Activated CD8-positive, alpha-beta memory T cell treated with anti-CD3 and anti-CD28 coated beads, Interleukin-2, amount 10 ng/mL, durations not matched to agents 7 days and 5 days (primary cell): ENCODE measurements around the gene SSBP3. TPM values are rescaled to one million over a fixed set of nuclear protein-coding genes. Genes with fewer than 3 reads are reported as not detected.

Experiments used
- ATAC-seq: fragments of 150-1000 bp; cut with Tn5 transposase; one replicate; pipeline ENCODE4 v1.10.0; 2021; ENCODE audit warnings: moderate library complexity
- CTCF ChIA-PET: fragments of 350-600 bp; sonication (Branson Sonifier 250); formaldehyde crosslinking; loops from one replicate; lab custom pipeline; 2021; ENCODE audit warnings: antibody characterized with exemption; lab: Charles Lee
- DNase-seq: peaks from one replicate; pipeline ENCODE4 v3.0.0-alpha.2; 2020
- H3K27ac Mint-ChIP-seq: one replicate; pipeline ENCODE4 v1.8.0; 2021; ENCODE audit warnings: mild to moderate bottlenecking, mixed read lengths
- H3K27me3 Mint-ChIP-seq: one replicate; pipeline ENCODE4 v1.8.0; 2021; ENCODE audit warnings: mixed read lengths
- H3K36me3 Mint-ChIP-seq: one replicate; pipeline ENCODE4 v1.8.0; 2021; ENCODE audit warnings: mild to moderate bottlenecking, mixed read lengths
- H3K4me1 Mint-ChIP-seq: one replicate; pipeline ENCODE4 v1.8.0; 2021; ENCODE audit warnings: mixed read lengths
- H3K4me3 Mint-ChIP-seq: one replicate; pipeline ENCODE4 v1.8.0; 2021; ENCODE audit warnings: mild to moderate bottlenecking, moderate library complexity, mixed read lengths
- H3K9me3 Mint-ChIP-seq: one replicate; pipeline ENCODE4 v1.8.0; 2022; ENCODE audit warnings: low read depth, mixed read lengths
- total RNA-seq, 2 experiments: library from RNA; stranded (reverse); gene quantifications; one replicate each; pipeline ENCODE4 v1.2.3, GENCODE V29; 2021

Gene SSBP3
- total RNA-seq, 2 experiments from 2014 or later = 88.7 to 116 TPM

GRCh38 chr1:54335011-54335754 is 71.0 kb downstream of the SSBP3 start:
- ATAC-seq = no peak
- Mint-ChIP-seq H3K9me3 (no peaks in the 10 kb centered on the region), H3K4me1 (peaks cover 11% of the 10 kb centered on the region), H3K36me3 (peaks cover 2% of the 10 kb centered on the region), H3K27ac (no peak overlapping the region), H3K27me3 (no peaks in the 10 kb centered on the region), H3K4me3 (no peak overlapping the region)
- no peak for DNase-seq
- CTCF ChIA-PET = no interaction called here

GRCh38 chr1:54332781-54333585 is 73.2 kb downstream of the SSBP3 start:
- Mint-ChIP-seq H3K4me1 (peaks cover 6% of the 10 kb centered on the region), H3K27me3 (no peaks in the 10 kb centered on the region)
- CTCF ChIA-PET = no interaction called here

DNA sequence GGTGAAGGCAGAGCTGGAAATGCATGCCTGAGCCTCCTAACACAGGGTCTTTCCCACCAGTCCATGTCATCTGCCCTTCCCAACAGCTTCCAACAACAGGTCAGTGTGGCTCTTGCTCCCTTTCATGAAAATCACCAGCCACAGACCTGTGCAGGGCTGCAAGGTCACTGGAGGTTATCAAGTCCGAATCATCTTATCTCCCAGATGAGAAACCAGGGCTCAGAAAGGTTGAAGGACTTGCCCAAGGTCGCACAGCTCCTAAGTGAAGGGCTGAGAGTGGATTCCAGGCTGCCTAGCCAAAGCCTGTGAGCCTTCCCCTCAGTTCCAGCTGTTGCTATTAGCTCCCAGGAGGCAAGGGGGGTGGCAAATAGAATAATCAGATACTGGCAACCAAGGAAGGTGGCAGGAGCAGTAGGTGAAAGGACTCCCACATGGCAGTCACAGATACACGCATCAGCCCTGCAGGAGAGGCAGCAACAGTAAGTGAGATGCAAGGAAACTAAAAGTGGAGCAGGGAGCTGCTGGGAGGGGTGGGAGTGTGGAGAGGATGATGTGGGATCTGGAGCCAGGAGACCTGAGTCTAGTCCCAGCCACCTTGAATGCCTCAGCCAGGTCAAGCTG is 74.2 kb downstream of the SSBP3 start:
- Mint-ChIP-seq H3K27ac (no peak overlapping the region), H3K27me3 (no peaks in the 10 kb centered on the region), H3K4me3 (no peak overlapping the region), H3K36me3 (peaks cover 2% of the 10 kb centered on the region), H3K4me1 (peaks cover 5% of the 10 kb centered on the region), H3K9me3 (no peaks in the 10 kb centered on the region)
- CTCF ChIA-PET = interaction anchor here (0.8 to 1.0 kb wide), 2 partner anchors 31 to 149 kb away, joined by 3 read pairs; no protein-coding TSS in a partner anchor
- ATAC-seq (no peak), DNase-seq (no peak)

More at GRCh38 chr1:54332781-54333585, 73.2 kb downstream of the SSBP3 start:
- no peaks in the 10 kb centered on the region for H3K9me3 Mint-ChIP-seq
- no peak overlapping the region for H3K4me3 Mint-ChIP-seq
- H3K27ac Mint-ChIP-seq = no peak overlapping the region
- H3K36me3 Mint-ChIP-seq = peaks cover 2% of the 10 kb centered on the region
- ATAC-seq (no peak), DNase-seq (no peak)

- peaks cover 2% of the 10 kb centered on the region for H3K36me3 Mint-ChIP-seq
- CTCF ChIA-PET = interaction anchor here (0.8 to 1.0 kb wide), 2 partner anchors 31 to 149 kb away, joined by 3 read pairs; no protein-coding TSS in a partner anchor
- no peak overlapping the region for H3K27ac Mint-ChIP-seq
- H3K4me1 Mint-ChIP-seq = peaks cover 5% of the 10 kb centered on the region
- no peak for ATAC-seq
- DNase-seq = no peak
- no peaks in the 10 kb centered on the region for H3K9me3 Mint-ChIP-seq
- H3K4me3 Mint-ChIP-seq = no peak overlapping the region
- H3K27me3 Mint-ChIP-seq = no peaks in the 10 kb centered on the region
Observed at GRCh38 chr1:54331091-54331772, 75.0 kb downstream of the SSBP3 start.

DNA sequence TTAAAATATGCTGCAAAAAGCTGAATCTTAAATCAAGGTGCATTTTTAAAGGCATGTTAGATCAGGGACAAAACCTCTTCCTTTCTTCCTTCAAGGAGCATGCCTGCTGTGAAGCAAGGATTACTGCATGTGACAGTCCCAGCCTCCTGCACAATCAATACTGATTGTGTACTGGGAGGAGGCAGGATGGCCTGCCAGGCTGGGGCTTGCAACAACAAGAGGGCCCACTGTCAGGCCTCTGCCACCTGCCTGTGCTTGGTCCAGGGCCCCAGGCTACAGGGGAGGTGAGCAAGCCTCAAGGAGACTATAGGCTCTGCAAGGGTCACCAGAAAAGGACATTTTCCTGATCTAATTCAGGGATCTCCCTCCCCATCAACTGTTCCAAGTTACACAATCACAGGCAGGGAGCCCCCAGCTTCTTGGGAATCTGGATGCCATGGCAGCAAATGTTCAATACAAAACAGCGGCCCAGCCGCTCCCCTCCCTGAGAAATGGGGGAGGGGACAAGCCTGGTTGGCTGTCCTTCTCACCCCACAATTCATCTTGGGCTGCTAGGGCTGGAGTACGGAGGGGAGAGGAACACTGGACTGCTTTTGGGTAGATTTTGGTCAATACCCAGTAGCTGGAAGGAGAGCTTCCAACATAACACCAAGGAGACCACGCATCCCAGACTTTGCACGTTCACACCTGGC is 76.7 kb downstream of the SSBP3 start:
- ATAC-seq (no peak), DNase-seq (no peak)
- Mint-ChIP-seq H3K27me3 (no peaks in the 10 kb centered on the region), H3K9me3 (no peaks in the 10 kb centered on the region), H3K27ac (no peak overlapping the region), H3K4me1 (peaks cover 5% of the 10 kb centered on the region), H3K4me3 (no peak overlapping the region), H3K36me3 (no peaks in the 10 kb centered on the region)
- CTCF ChIA-PET = no interaction called here

DNA sequence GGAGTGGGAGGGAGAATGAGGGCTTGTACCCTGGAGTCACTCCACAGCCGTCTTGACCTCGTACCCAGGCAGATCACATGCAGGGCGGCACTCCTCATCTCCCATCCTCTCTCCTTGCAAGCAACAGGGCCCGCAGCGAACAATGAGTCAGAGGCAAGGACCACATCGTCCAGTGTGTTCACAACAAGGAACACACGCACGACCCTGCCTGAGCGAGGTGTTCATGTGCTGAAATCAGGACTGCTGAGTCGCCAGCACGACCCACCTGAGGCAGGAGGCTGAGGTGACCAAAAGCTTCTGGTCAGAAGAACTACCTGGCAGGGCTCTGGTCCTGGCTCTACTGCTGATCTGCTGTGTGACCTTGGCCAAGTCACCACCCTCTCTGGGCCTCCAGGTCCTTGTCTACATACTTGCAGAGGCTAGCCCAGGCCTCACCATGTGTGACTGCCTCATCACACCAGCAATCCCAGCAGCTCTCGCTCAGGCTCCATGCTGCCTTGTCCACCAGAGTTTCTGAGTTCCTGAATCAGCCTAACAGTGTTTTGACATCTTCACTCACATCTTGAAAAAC is 78.0 kb downstream of the SSBP3 start:
- Mint-ChIP-seq H3K9me3 (no peaks in the 10 kb centered on the region), H3K4me1 (peaks cover 5% of the 10 kb centered on the region), H3K4me3 (no peak overlapping the region), H3K27ac (no peak overlapping the region), H3K36me3 (no peaks in the 10 kb centered on the region), H3K27me3 (no peaks in the 10 kb centered on the region)
- CTCF ChIA-PET = no interaction called here
- DNase-seq (no peak), ATAC-seq (no peak)

DNA sequence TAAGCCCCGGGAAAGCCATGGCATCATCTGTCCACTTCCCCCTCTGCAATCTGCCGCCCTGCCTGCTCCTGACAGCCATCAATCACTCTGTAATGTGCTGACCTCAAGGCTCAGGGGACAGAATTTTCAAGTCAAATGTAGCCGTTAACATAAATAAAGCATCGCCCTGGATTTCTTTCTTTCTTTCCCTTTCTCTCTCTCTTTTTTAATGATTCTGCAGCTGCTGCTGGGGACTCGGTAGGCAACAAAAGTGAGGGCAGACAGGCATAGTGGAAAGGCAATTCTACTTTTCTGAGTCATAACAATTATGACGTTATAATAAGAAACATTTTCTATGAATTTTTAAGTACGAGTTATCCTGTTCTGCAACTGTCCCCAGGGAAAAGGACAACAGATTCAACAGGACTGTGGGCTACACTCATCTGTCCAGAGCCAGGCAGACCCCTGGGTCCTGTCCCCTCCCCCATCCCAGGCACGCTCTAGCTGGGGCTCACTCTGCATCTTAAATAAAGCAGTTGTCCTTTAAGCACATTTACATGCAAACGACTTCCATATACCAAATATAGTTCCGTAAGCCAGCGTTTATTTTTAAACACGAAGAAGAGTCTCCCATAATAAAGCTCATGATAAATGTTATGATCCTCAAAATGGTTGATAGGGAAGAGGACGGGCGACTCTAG is 78.7 kb downstream of the SSBP3 start:
- H3K27me3 Mint-ChIP-seq = no peaks in the 10 kb centered on the region
- CTCF ChIA-PET = no interaction called here
- no peak for DNase-seq
- no peaks in the 10 kb centered on the region for H3K9me3 Mint-ChIP-seq
- no peaks in the 10 kb centered on the region for H3K36me3 Mint-ChIP-seq
- no peak for ATAC-seq
- peaks cover 5% of the 10 kb centered on the region for H3K4me1 Mint-ChIP-seq
- H3K27ac Mint-ChIP-seq = no peak overlapping the region
- H3K4me3 Mint-ChIP-seq = no peak overlapping the region

DNA sequence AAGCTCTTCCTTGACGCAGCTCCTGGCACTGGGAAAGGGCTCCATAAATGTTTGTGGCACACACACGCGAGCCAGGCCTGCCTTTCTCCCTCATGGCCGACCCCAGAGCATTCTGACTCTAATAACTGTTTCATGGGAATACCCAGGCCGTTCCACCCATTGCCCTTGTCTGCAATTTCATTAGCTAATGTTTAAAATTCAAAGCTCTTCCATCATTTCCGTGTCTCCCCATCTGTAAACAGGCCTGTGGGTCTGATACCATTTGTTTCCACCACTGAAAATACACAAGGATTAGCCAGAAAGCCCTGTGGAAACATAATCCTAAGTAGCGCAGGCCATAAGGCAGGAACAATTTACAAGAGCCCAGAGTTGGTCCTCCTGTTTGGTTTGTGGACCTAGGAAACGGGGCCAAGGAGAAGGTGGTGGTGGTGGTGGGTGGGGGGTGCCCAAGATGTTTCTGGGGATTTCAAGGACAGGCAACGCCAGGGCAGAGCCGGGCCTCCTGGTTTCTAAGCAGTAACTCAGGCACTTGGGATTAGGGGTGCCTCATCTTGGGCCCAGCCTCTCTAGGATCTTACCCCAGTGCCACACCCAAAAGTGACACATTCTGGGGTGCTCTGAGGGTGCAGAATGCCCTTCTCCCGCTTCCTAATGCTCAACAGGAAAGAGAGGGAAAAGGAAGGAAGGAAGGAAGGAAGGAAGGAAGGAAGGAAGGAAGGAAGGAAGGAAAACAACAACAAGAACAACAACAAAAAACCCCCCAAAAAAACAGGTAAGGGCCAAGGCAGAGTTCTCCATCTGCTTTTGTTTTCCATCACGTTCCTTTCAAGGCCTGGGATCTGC is 79.4 kb downstream of the SSBP3 start:
- Mint-ChIP-seq H3K4me3 (no peak overlapping the region), H3K36me3 (no peaks in the 10 kb centered on the region), H3K9me3 (no peaks in the 10 kb centered on the region), H3K4me1 (peaks cover 2% of the 10 kb centered on the region), H3K27ac (no peak overlapping the region), H3K27me3 (no peaks in the 10 kb centered on the region)
- DNase-seq = no peak
- ATAC-seq = no peak
- CTCF ChIA-PET = interaction anchor here (1.4 kb wide), 1 partner anchor 80 kb away, joined by 3 read pairs; no protein-coding TSS in a partner anchor

- DNase-seq (no peak), ATAC-seq (no peak)
- Mint-ChIP-seq H3K4me1 (peaks cover 1% of the 10 kb centered on the region), H3K36me3 (no peaks in the 10 kb centered on the region), H3K4me3 (no peak overlapping the region), H3K9me3 (no peaks in the 10 kb centered on the region), H3K27me3 (no peaks in the 10 kb centered on the region), H3K27ac (no peak overlapping the region)
- CTCF ChIA-PET = interaction anchor here (1.4 kb wide), 1 partner anchor 81 kb away, joined by 3 read pairs; no protein-coding TSS in a partner anchor
Observed at GRCh38 chr1:54325703-54326461, 80.3 kb downstream of the SSBP3 start.

- Mint-ChIP-seq H3K27me3 (no peaks in the 10 kb centered on the region), H3K4me1 (peaks cover 1% of the 10 kb centered on the region), H3K4me3 (no peak overlapping the region), H3K27ac (no peak overlapping the region), H3K36me3 (no peaks in the 10 kb centered on the region), H3K9me3 (no peaks in the 10 kb centered on the region)
- DNase-seq = no peak
- no peak for ATAC-seq
- CTCF ChIA-PET = interaction anchor here (0.7 to 1.4 kb wide), 3 partner anchors 13 to 164 kb away, joined by 3 to 4 read pairs (median 3); no protein-coding TSS in a partner anchor
Observed at GRCh38 chr1:54325284-54325683, 80.9 kb downstream of the SSBP3 start.
